Activated CD4-positive, alpha-beta T cell treated with anti-CD3 and anti-CD28 coated beads for 4 hours (primary cell): ENCODE measurements around the gene OR13J1.
A peak's percentile ranks its signal among the peaks of the same experiment; 100 is the strongest.

Source experiments
- DNase-seq, 2 donors: peaks; one replicate each; pipeline ENCODE4 v3.0.0-alpha.2; 2020

Gene OR13J1

GRCh38 chr9:35829764-35830096 is 40.5 kb downstream of the OR13J1 start:
- DNase-seq = no peak

- DNase-seq = peak; percentile 95 to 98
These were observed 41.0 kb downstream of the OR13J1 start, which contains the start of gene TMEM8B for GRCh38 chr9:35829084-35829763. TSS of gene TMEM8B (plus strand) at chr9:35829228. CDS start at chr9:35829448, 220 bp downstream.

- peak in 1 of 2 donors; percentile 18 for DNase-seq
These were observed 41.5 kb downstream of the OR13J1 start, which contains the start of gene FAM221B for GRCh38 chr9:35828716-35829083. TSS of gene FAM221B (minus strand) at chr9:35828732. CDS start at chr9:35826161, 2,571 bp downstream.

- DNase-seq = no peak
These were observed 42.7 kb downstream of the OR13J1 start for GRCh38 chr9:35827486-35827885.

- peak; percentile 17 to 36 for DNase-seq
These were observed 44.0 kb downstream of the OR13J1 start for GRCh38 chr9:35826071-35826701.

- DNase-seq = no peak
These were observed 47.3 kb downstream of the OR13J1 start for GRCh38 chr9:35822926-35823325.

GRCh38 chr9:35820076-35820475 is 50.1 kb downstream of the OR13J1 start:
- no peak for DNase-seq
